ENCODE data around the gene GJA9.

Gene GJA9

GRCh38 chr1:38881487-38881886 is at the start of gene GJA9:
Gene GJA9 (minus strand): TSS chr1:38881587. CDS start chr1:38876098, 5,489 bp downstream.
- H3K4me3 ChIP-seq (ENCODE audit: severe bottlenecking), result no peak within 1 kb of the TSS
- H3K27ac ChIP-seq (ENCODE audit: poor library complexity, severe bottlenecking), result no peak within 1 kb of the TSS
- no peaks in the 10 kb centered on the region; the same call in 1 of the 2 replicates for H3K36me3 ChIP-seq (ENCODE audit: low read depth)
- ATAC-seq (ENCODE audit: low read depth) (no peak), DNase-seq (ENCODE audit: low spot score) (no peak)
- no peak for TF ChIP-seq CTCF (IDR thresholded peaks at IDR 0.05; ENCODE audit: poor library complexity, severe bottlenecking)
- H3K4me1 ChIP-seq (ENCODE audit: insufficient read depth, poor library complexity, severe bottlenecking), result no peaks in the 10 kb centered on the region
- no peaks in the 10 kb centered on the region for H3K27me3 ChIP-seq (ENCODE audit: insufficient read depth, poor library complexity, severe bottlenecking)
- no peaks in the 10 kb centered on the region for H3K9me3 ChIP-seq (ENCODE audit: severe bottlenecking)

GRCh38 chr1:38929476-38929875 is 48.1 kb upstream of the GJA9 start:
- Histone ChIP-seq H3K27ac (ENCODE audit: poor library complexity, severe bottlenecking) (no peak overlapping the region), H3K36me3 (ENCODE audit: low read depth) (no peaks in the 10 kb centered on the region), H3K27me3 (ENCODE audit: insufficient read depth, poor library complexity, severe bottlenecking) (no peaks in the 10 kb centered on the region), H3K9me3 (ENCODE audit: severe bottlenecking) (no peaks in the 10 kb centered on the region), H3K4me1 (ENCODE audit: insufficient read depth, poor library complexity, severe bottlenecking) (no peaks in the 10 kb centered on the region), H3K4me3 (ENCODE audit: severe bottlenecking) (no peak overlapping the region)
- ATAC-seq (ENCODE audit: low read depth) (no peak), DNase-seq (ENCODE audit: low spot score) (no peak)
- TF ChIP-seq CTCF (IDR thresholded peaks at IDR 0.05; ENCODE audit: poor library complexity, severe bottlenecking), result no peak

GRCh38 chr1:38929054-38929453 is 47.7 kb upstream of the GJA9 start:
- DNase-seq (ENCODE audit: low spot score), result no peak
- no peak overlapping the region for H3K4me3 ChIP-seq (ENCODE audit: severe bottlenecking)

GRCh38 chr1:38926091-38926490 is 44.7 kb upstream of the GJA9 start:
- DNase-seq (ENCODE audit: low spot score), result no peak
- Histone ChIP-seq H3K9me3 (ENCODE audit: severe bottlenecking) (no peaks in the 10 kb centered on the region), H3K4me1 (ENCODE audit: insufficient read depth, poor library complexity, severe bottlenecking) (no peaks in the 10 kb centered on the region), H3K4me3 (ENCODE audit: severe bottlenecking) (no peak overlapping the region), H3K27me3 (ENCODE audit: insufficient read depth, poor library complexity, severe bottlenecking) (no peaks in the 10 kb centered on the region), H3K27ac (ENCODE audit: poor library complexity, severe bottlenecking) (no peak overlapping the region), H3K36me3 (ENCODE audit: low read depth) (no peaks in the 10 kb centered on the region)
- no peak for ATAC-seq (ENCODE audit: low read depth)
- TF ChIP-seq CTCF (IDR thresholded peaks at IDR 0.05; ENCODE audit: poor library complexity, severe bottlenecking), result no peak

More at GRCh38 chr1:38929054-38929453, 47.7 kb upstream of the GJA9 start:
- no peak for ATAC-seq (ENCODE audit: low read depth)
- Histone ChIP-seq H3K4me1 (ENCODE audit: insufficient read depth, poor library complexity, severe bottlenecking) (no peaks in the 10 kb centered on the region), H3K36me3 (ENCODE audit: low read depth) (no peaks in the 10 kb centered on the region), H3K9me3 (ENCODE audit: severe bottlenecking) (no peaks in the 10 kb centered on the region), H3K27me3 (ENCODE audit: insufficient read depth, poor library complexity, severe bottlenecking) (no peaks in the 10 kb centered on the region), H3K27ac (ENCODE audit: poor library complexity, severe bottlenecking) (no peak overlapping the region)
- no peak for TF ChIP-seq CTCF (IDR thresholded peaks at IDR 0.05; ENCODE audit: poor library complexity, severe bottlenecking)

GRCh38 chr1:38925391-38925790 is 44.0 kb upstream of the GJA9 start:
- Histone ChIP-seq H3K36me3 (ENCODE audit: low read depth) (no peaks in the 10 kb centered on the region), H3K9me3 (ENCODE audit: severe bottlenecking) (no peaks in the 10 kb centered on the region), H3K4me3 (ENCODE audit: severe bottlenecking) (no peak overlapping the region), H3K27ac (ENCODE audit: poor library complexity, severe bottlenecking) (no peak overlapping the region), H3K4me1 (ENCODE audit: insufficient read depth, poor library complexity, severe bottlenecking) (no peaks in the 10 kb centered on the region), H3K27me3 (ENCODE audit: insufficient read depth, poor library complexity, severe bottlenecking) (no peaks in the 10 kb centered on the region)
- DNase-seq (ENCODE audit: low spot score) (no peak), ATAC-seq (ENCODE audit: low read depth) (no peak)
- TF ChIP-seq CTCF (IDR thresholded peaks at IDR 0.05; ENCODE audit: poor library complexity, severe bottlenecking), result no peak
